DND-41 (cell line): Measurements from ENCODE around the gene NARS2.

Experiments used
- CTCF ChIP-seq: IDR thresholded peaks from 2 replicates; pipeline ENCODE4 v1.5.1; 2012; ENCODE audit warnings: borderline replicate concordance, low read length, moderate library complexity, mild to moderate bottlenecking; ENCODE audit not compliant: poor library complexity, severe bottlenecking; ENCODE audit errors: extremely low read depth
- EZH2 ChIP-seq: IDR thresholded peaks from 3 replicates; pipeline ENCODE4 v1.6.1; 2012; ENCODE audit warnings: borderline replicate concordance, low read depth, mild to moderate bottlenecking, moderate library complexity, low read length, inconsistent platforms; ENCODE audit not compliant: severe bottlenecking

- TF ChIP-seq CTCF (no peak), EZH2 (no peak)
Observed at GRCh38 chr11:78441956-78442355, 132.7 kb downstream of the NARS2 start.
